ENCODE data around the gene TCF7L1.
"Not testable (repeated sequence)": the region's sequence is repeated elsewhere in the genome, so short reads cannot be mapped to it uniquely, and the experiment has no call there.

Gene TCF7L1

DNA sequence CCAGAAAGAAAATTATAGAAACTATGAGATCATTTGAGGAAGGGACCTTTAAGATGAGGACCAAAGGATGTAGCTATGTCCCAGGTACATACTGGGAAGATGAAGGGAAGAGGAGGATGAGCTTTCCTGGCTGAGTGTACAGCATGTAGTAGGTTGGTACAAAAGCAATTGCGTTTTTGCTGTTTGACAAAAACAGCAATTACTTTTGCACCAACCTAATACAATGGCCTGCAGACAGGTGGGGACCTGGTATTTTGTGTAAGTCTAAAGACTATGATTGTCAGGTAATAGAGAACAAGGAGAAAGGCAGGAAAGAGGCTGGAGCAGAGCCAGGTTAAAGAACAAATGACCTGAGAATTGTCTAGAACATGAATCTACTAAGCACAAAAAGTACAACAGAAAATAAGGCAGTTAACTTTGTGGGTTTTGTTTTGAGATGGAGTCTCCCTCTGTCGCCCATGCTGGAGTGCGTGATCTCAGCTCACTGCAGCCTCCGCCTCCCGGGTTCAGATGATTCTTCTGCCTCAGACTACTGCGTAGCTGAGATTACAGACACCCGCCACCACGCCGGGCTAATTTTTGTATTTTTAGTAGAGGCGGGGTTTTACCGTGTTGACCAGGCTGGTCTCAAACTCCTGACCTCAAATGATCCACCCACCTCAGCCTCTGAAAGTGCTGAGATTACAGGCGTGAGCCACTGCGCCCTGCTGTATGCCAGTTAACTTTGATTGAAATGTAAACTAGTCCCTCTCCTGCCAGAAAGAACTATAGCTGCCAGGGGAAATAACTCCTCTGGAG lies 197.8 kb downstream of the TCF7L1 start:
- no peak overlapping the region for H3K4me3 ChIP-seq
- TF ChIP-seq CTCF (IDR thresholded peaks at IDR 0.05) = no peak
- H3K27ac ChIP-seq = no peak overlapping the region
- DNase-seq (ENCODE audit: low spot score) = no peak

DNA sequence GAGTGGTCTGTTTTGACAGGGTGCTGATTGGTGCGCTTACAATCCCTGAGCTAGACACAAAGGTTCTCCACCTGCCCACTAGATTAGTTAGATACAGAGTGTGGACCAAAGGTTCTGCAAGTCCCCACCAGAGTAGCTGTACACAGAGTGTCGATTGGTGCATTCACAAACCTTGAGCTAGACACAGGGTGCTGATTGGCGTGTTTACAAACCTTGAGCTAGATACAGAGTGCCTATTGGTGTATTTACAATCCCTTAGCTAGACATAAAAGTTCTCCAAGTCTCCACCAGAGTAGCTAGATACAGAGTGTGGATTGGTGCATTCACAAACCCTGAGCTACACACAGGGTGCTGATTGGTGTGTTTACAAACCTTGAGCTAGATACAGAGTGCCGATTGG lies 200.7 kb downstream of the TCF7L1 start:
- not testable (repeated sequence) for DNase-seq (ENCODE audit: low spot score); H3K27ac ChIP-seq; H3K4me3 ChIP-seq

DNA sequence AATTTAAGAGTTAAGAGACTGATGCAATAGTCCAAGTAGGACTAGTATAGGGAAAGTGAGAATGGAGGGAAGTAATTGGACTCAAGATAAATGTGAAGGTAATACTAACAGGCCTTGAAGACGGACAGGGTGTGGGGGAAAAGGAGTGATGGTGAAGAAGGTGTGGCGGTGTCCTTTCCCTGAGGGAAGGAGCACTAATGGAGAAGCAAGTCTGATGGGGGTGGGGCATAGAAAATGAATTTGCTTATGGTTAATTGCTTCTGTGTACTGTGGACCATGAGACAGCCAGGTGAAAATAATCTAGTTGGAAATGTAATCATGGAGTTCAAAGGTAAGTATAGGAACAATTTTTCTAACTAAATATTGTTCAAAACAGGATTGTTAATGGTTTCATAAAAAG lies 201.7 kb downstream of the TCF7L1 start:
- Histone ChIP-seq H3K4me3 (no peak overlapping the region), H3K27ac (no peak overlapping the region)
- TF ChIP-seq CTCF (IDR thresholded peaks at IDR 0.05) = no peak
- no peak for DNase-seq (ENCODE audit: low spot score)

DNA sequence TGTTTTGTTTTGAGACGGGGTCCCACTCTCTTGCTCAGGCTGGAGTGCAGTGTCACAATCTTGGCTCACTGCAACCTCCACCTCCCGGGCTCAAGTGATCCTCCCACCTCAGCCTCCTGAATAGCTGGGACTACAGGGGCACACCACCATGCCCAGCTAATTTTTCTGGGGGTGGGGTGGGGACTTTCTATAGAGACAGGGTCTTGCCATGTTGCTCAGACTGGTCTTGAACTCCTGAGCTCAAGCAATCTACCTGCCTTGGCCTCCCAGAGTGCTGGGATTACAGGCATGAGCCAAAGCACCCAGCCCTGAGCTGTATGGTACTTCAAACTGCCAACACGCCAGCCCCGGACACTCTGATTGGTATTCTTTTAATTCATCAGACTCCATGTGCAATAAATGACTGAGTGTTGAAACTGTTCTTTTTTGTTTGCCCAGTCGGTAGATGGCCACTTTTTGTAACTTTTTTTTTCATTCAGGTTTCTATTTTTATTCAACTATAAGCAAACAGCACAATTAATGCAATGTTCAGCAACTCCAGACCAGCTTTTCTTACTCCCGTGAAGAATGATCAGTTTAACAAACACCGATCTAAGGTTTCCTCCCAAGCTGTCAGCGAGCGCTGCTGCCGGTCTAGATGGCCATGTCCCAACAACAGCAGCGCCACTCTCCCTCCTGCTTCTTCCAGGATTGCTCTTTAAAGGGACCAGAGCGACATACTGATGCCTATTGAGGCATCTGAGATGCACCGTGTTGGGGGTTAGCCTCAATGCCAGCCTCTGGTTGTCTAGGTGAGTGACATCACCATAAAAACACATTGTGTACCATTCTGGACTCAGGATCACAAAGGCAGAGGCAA lies 207.1 kb downstream of the TCF7L1 start:
- H3K4me3 ChIP-seq = no peak overlapping the region
- DNase-seq (ENCODE audit: low spot score) = no peak
- TF ChIP-seq CTCF (IDR thresholded peaks at IDR 0.05) = no peak
- no peak overlapping the region for H3K27ac ChIP-seq

GRCh38 chr2:85341269-85342029 lies 208.3 kb downstream of the TCF7L1 start:
- no peak overlapping the region for H3K27ac ChIP-seq
- H3K4me3 ChIP-seq = no peak overlapping the region
- TF ChIP-seq CTCF (IDR thresholded peaks at IDR 0.05) = no peak
- DNase-seq (ENCODE audit: low spot score) = no peak

- TF ChIP-seq CTCF (IDR thresholded peaks at IDR 0.05) = no peak
- DNase-seq (ENCODE audit: low spot score) = no peak
- H3K27ac ChIP-seq = no peak overlapping the region
- no peak overlapping the region for H3K4me3 ChIP-seq
These were observed 209.0 kb downstream of the TCF7L1 start for GRCh38 chr2:85342156-85342555.

DNA sequence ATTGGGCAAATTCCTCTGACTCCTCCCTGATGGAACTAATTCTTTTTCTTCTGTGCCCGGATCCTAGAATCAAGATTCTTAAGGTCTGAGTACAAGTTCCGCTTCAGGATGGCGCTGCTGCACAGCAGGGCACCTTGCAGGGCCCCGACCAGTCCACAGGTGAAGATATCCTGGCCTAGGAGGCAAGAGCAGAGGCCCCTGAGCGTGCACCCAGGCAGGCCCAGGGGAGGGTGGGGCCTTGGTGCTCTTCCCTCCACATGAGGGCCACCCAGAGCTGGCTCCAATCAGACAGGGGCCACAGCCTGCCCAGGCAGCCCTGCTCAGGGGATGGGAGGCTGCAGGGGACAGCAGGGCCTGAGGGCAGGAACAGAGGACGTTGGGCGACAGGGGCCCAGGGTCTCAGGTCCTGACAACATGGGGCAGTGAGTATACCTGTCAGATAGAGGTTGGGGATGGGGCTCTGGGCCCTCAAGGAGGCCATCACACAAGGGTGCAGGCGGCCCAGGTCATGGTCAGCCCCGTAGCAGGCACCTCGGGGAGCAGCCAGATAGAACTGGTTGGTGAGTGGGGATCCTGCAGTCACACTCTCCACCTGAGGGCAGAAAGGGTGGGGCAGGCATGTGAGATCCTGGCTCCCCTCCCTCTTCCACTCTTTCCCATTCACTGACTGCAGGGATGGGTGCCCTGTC lies 210.2 kb downstream of the TCF7L1 start:
- H3K4me3 ChIP-seq; H3K27ac ChIP-seq; DNase-seq (ENCODE audit: low spot score): not testable (repeated sequence)

Measured in coronary artery (tissue), 2 donors.